ENCODE measurements around the gene CEP170. TPM values are rescaled to one million over a fixed set of nuclear protein-coding genes. Genes with fewer than 3 reads are reported as not detected.

The CEP170 gene
- total RNA-seq, 1 experiment from 2014 or later: 97.7 TPM

DNA sequence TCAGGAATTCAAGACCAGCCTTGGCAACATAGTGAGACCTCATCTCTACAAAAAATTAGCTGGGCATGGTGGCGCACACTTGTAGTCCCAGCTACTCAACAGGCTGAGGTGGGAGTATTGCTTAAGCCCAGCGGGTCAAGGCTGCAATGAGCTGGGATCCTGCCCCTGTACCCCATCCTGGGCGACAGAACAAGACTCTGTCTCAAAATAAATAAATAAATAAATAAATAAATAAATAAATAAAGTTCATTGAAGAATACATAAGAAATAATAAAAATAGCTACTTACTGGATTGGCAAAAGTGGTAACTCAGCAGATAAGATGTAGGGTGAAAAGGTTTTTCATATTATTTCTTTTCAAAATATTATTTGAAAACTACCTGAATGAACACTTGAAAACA is 5.9 kb downstream of the CEP170 start:
- peaks cover 2% of the 10 kb centered on the region; the same call in 1 of the 2 replicates for H3K4me1 ChIP-seq (ENCODE audit: insufficient read depth, low read length)
- H3K4me1 Mint-ChIP-seq: peaks cover 41 to 49% of the 10 kb centered on the region in 2 experiments

More for the DNA sequence above, 5.9 kb downstream of the CEP170 start:
- H3K79me2 ChIP-seq (ENCODE audit: insufficient read depth, low read length): peaks cover 45% of the 10 kb centered on the region
- H2AFZ ChIP-seq (ENCODE audit: low read length): no peak overlapping the region
- peaks cover 9% of the 10 kb centered on the region for H3K23me2 ChIP-seq (ENCODE audit: insufficient read length, low read depth, low read length, poor library complexity, severe bottlenecking)
- H2BK15ac ChIP-seq (ENCODE audit: low read depth, low read length): no peak overlapping the region
- no peak overlapping the region for H3T11ph ChIP-seq (ENCODE audit: low read length)
- H3K56ac ChIP-seq (ENCODE audit: insufficient read length, low read depth, low read length): no peak overlapping the region
- H3K27ac ChIP-seq (ENCODE audit: insufficient read length, low read depth, low read length): no peak overlapping the region
- H3K4me2 ChIP-seq (ENCODE audit: insufficient read depth, insufficient read length, low read length): no peak overlapping the region
- Mint-ChIP-seq H3K27me3 (ENCODE audit: low read depth) (no peaks in the 10 kb centered on the region), H3K4me3 (no peak overlapping the region), H3K27ac (no peak overlapping the region), H3K9me3 (no peaks in the 10 kb centered on the region), H3K36me3 (ENCODE audit: insufficient read depth in 1 of 3, low read depth in 3 of 3) (peaks cover under 1 to 12% (median 6%) of the 10 kb centered on the region in 3 experiments; a peak in 6 of 7 replicates)
- H3K27me3 ChIP-seq (ENCODE audit: insufficient read depth, low read length): no peaks in the 10 kb centered on the region
- no peaks in the 10 kb centered on the region for H4K20me1 ChIP-seq (ENCODE audit: control insufficient read depth, insufficient read depth, insufficient read length)
- no peaks in the 10 kb centered on the region for H3K9me3 ChIP-seq (ENCODE audit: control insufficient read depth, low read depth, low read length)
- TF ChIP-seq, protein P1, sequence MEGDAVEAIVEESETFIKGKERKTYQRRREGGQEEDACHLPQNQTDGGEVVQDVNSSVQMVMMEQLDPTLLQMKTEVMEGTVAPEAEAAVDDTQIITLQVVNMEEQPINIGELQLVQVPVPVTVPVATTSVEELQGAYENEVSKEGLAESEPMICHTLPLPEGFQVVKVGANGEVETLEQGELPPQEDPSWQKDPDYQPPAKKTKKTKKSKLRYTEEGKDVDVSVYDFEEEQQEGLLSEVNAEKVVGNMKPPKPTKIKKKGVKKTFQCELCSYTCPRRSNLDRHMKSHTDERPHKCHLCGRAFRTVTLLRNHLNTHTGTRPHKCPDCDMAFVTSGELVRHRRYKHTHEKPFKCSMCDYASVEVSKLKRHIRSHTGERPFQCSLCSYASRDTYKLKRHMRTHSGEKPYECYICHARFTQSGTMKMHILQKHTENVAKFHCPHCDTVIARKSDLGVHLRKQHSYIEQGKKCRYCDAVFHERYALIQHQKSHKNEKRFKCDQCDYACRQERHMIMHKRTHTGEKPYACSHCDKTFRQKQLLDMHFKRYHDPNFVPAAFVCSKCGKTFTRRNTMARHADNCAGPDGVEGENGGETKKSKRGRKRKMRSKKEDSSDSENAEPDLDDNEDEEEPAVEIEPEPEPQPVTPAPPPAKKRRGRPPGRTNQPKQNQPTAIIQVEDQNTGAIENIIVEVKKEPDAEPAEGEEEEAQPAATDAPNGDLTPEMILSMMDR (conservative IDR thresholded peaks at IDR 0.05): no peak
- no peak overlapping the region for H2AK5ac ChIP-seq (ENCODE audit: insufficient read length, low read length)
- H4K5ac ChIP-seq (ENCODE audit: insufficient read length, low read depth, low read length): no peak overlapping the region
- no peak overlapping the region for H4K8ac ChIP-seq (replicated peaks; ENCODE audit: insufficient read length, low read depth, low read length)
- H3K4ac ChIP-seq (ENCODE audit: low read depth, low read length): no peak overlapping the region
- DNase-seq: no peak
- no peak overlapping the region for H2BK5ac ChIP-seq (ENCODE audit: insufficient read length, low read length)
- H2BK20ac ChIP-seq (ENCODE audit: low read depth, low read length, poor library complexity, severe bottlenecking): no peak overlapping the region
- no peak overlapping the region for H2BK120ac ChIP-seq (ENCODE audit: low read depth, low read length, poor library complexity, severe bottlenecking)
- no peak overlapping the region for H3K14ac ChIP-seq (ENCODE audit: insufficient read depth, low read length)
- no peak overlapping the region for H3K23ac ChIP-seq (ENCODE audit: insufficient read length, low read depth, low read length)
- no peak overlapping the region for H2BK12ac ChIP-seq (ENCODE audit: insufficient read length, low read depth, low read length)
- WGBS (ENCODE audit: extremely low coverage, insufficient read length, low lambda C conversion rate): no CpG with 5 or more reads among the region's 3 CpGs
- H3K18ac ChIP-seq (ENCODE audit: insufficient read length, low read depth, low read length): no peak overlapping the region
- no peak overlapping the region for H4K91ac ChIP-seq (ENCODE audit: insufficient read length, low read depth, low read length)
- no peaks in the 10 kb centered on the region for H3K79me1 ChIP-seq (ENCODE audit: insufficient read depth, low read depth, low read length, poor library complexity, severe bottlenecking)
- H3K9ac ChIP-seq (ENCODE audit: extremely low read depth, insufficient read length, low read length): no peak overlapping the region
